Stimulated activated CD8-positive, alpha-beta memory T cell treated with anti-CD3 and anti-CD28 coated beads, Interleukin-12 subunit alpha, Interleukin-12 subunit beta, amount 100 ng/mL, for 24 hours (primary cell): ENCODE results near the gene CNPY2.
"Not testable (repeated sequence)": the region's sequence is repeated elsewhere in the genome, so short reads cannot be mapped to it uniquely, and the experiment has no call there.

Source experiments
- DNase-seq: peaks from one replicate; pipeline ENCODE4 v3.0.0-alpha.2; 2020; ENCODE audit errors: extremely low read depth

Gene CNPY2

DNA sequence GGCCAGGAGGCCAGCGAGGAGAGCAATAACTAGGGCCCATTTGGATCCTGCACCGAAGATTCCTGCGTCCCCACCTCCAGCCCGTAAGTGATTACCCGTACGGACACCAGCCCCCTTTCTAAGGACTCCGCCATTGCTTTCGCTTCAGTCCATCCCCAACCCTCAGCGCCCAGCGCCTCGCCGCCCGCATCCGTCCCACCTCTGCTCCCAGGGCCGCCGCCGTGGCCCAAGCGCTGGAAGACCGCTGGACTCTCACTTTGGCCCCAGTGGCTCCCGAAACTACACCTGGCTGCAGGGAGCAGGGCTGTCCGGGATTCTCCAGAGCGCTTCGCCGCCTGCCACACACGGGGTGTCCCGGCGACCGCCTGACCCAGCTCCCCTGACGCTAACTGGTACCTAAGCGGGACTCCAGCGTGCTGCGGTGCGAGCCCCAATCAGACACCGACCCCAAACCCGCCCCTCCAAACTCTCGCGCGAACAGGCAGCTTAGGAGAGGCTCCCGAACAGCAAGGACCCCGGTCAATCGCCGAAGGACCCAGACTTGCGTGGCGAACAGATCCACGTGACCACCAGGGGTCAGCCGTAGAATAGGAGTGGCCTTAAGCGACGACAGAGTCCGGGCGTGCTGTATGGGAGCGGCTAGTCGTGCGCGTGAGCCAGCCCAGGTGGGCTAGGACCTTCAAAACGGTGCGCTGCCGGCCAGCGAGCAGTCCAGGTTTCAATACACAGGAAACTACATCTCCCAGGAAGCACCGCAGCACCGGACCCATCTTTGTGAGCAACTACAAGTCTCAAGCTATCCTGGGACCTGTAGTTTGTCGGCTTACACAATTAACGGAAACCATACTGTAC is at the start of gene CNPY2:
Gene CNPY2 (minus strand): TSS at position 367 of the 852 bp plus-strand sequence. CDS start 771 bp downstream, outside the sequence.
- DNase-seq, result peak; percentile 86

- DNase-seq, result no peak
Measured at GRCh38 chr12:56362130-56363059, 46.6 kb upstream of the CNPY2 start, which contains the start of gene APOF. TSS of gene APOF (minus strand) at chr12:56362857. CDS start at chr12:56362745, 112 bp downstream.

DNA sequence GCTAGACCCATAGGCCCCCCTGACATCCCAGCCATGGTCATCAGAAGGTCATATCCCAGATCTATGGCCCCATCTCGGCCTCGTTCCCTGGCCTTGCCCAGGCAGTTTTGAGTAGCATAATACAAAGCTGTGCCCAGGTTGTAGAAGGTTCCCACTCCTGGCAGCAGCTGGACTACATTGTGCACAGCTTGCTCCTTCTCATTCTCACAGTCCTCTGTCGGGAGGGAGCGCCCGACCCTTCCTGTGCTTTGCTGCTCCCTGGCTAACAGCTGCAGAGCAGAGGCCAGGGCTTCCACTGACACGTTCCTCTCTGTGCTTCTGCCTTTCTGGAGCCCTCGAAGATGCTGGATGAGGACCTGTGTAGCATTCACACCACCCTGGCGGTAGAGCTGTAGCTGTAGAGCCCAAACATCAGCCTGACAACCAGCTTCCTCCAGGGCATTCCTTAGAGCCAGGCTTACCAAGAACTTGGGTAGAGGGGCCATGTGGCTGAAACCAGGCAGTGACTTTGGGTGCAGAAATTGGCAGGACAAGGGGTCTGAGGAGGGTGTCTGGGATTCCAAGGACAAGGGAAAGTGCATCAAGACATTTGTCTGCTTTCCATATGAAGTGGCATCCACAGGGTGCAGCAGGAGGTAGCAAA is 45.8 kb upstream of the CNPY2 start:
- DNase-seq, result no peak

GRCh38 chr12:56359851-56360767 is 44.3 kb upstream of the CNPY2 start, which contains the start of gene STAT2:
TSS of gene STAT2 (minus strand) at chr12:56360107. CDS start at chr12:56356571, 3,536 bp downstream.
- DNase-seq, result peak; percentile 98

DNA sequence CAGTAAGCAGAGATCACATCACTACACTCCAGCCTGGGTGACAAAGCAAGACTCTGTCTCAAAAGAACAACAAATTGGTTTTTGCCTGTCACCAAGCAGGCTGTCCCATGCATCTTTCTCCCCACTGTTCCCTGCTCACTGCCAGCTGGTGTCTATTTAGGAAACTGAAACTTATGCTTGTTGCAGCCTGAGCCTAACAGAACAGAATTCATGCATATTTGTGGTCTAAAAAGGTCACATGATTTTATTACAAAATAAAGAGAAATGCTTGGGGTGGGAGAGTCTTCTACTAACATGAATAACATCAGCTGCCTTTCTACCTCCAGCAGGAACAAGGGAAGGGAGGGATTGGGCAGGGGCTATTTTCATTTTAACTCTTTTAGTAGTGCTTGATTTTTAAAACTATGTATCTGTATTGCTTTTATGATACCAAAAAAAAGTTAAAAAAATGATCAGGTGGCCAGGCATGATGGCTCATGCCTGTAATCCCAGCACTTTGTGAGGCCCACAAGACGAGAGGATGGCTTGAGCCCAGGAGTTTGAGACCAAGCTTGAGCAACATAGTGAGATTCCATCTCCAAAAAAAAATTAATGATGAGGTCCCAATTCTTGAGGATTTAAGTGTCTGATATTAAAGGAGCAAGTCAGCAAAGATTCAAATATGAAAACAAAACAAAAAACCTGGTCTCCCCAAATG is 43.2 kb upstream of the CNPY2 start:
- DNase-seq, result no peak

DNA sequence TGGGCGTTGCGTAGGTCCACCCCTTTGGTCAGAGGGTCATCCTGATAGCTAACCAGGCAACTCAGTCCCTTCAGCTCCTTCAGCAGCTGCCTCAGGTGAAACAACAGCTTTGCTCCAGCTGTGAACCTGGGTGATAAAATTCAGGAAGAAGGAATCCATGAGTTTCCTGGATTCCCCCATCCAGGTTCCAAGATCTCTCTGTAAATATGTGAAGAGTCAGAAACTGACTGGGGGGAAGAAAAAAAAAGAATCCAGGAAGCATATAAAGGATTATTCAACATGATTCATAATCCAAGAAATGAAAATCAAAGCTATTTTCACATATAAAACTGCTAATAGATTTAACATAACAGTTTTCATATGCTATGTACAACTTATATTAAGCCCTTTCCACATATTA is 35.5 kb upstream of the CNPY2 start:
- DNase-seq, result no peak

- DNase-seq, result no peak
Measured at GRCh38 chr12:56350662-56351061, 34.9 kb upstream of the CNPY2 start.

GRCh38 chr12:56348776-56349175 is 33.0 kb upstream of the CNPY2 start:
- no peak for DNase-seq

DNA sequence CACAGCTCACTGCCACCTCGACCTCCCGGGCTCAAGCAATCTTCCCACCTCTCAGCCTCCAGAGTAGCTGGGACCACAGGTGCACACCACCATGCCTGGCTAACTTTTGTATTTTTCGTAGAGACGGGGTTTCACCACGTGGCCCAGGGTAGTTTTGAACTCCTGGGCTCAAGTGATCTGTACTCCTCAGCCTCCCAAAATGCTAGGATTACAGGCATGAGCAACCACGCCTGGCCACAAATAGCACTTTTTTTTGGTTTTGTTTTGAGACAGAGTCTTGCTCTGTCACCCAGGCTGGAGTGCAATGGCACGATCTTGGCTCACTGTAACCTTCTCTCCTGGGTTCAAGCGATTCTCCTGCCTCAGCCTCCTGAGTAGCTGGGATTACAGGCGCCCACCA is 31.5 kb upstream of the CNPY2 start:
- DNase-seq, result not testable (repeated sequence)

DNA sequence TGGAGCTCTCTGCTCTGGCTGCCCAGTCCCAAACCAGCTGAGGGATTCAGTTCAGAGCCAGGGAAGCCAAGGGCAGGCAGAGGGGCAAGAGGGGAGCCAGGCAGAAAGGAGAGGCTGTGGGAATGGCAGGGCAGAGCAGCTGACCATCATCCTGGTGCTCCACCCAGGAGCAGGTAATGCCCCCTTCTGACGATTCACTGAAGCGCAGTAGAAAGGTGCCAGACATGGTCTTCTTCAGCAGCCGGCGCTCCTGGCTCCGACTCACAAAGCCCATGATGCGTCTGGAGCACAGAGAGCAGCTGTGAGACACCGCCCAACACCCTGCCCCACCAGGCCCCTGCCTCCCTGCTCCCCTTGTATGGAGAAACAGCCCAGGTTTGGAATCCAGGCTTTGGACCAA is 30.9 kb upstream of the CNPY2 start:
- no peak for DNase-seq

DNA sequence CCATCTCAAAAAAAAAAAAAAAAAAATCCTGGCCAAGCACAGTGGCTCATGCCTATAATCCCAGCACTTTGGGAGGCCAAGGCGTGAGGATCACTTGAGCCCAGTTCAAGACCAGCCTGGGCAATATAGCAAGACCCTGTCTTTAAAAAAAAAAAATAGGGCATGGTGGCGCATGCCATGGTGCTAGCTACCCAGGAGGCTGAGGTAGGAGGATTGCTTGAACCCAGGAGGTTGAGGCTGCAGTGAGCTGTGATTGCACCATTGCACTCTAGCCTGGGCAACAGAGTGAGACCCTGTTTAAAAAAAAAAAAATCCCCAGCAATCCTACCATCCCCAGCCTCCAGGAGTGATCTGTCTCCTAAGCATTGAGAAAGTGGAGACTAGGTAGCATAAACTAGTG is 26.5 kb upstream of the CNPY2 start:
- DNase-seq, result not testable (repeated sequence)

- no peak for DNase-seq
Measured at GRCh38 chr12:56341616-56342015, 25.8 kb upstream of the CNPY2 start.

GRCh38 chr12:56339158-56339422 is 23.3 kb upstream of the CNPY2 start:
- DNase-seq, result no peak

- peak; percentile 76 for DNase-seq
Measured at GRCh38 chr12:56338308-56339157, 22.7 kb upstream of the CNPY2 start, which contains the start of gene IL23A. TSS of gene IL23A (plus strand) at chr12:56338884. CDS start at chr12:56339045, 161 bp downstream.

DNA sequence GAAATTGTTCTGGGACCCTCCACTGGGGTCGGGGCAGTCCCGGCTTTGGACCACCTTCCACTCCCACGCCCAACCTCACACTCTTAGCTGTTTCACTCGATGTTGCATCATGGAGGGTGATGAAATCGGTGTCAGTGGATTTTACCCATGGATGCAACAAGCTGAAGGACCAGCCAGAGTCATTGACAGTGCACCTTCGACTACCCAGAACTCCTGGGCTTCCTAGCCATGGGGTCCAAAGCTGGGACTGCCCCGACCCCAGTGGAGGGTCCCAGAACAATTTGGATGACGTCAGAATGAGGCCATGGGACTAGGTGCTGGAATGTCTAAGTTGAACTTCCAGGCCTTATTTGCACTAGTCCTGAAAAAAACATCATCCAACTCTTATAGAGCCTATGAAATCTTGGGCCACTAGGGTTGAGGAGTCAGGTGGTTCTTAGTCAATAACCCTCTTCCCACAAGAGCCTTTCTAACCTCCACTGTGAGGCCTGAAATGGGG is 22.0 kb upstream of the CNPY2 start:
- no peak for DNase-seq

DNA sequence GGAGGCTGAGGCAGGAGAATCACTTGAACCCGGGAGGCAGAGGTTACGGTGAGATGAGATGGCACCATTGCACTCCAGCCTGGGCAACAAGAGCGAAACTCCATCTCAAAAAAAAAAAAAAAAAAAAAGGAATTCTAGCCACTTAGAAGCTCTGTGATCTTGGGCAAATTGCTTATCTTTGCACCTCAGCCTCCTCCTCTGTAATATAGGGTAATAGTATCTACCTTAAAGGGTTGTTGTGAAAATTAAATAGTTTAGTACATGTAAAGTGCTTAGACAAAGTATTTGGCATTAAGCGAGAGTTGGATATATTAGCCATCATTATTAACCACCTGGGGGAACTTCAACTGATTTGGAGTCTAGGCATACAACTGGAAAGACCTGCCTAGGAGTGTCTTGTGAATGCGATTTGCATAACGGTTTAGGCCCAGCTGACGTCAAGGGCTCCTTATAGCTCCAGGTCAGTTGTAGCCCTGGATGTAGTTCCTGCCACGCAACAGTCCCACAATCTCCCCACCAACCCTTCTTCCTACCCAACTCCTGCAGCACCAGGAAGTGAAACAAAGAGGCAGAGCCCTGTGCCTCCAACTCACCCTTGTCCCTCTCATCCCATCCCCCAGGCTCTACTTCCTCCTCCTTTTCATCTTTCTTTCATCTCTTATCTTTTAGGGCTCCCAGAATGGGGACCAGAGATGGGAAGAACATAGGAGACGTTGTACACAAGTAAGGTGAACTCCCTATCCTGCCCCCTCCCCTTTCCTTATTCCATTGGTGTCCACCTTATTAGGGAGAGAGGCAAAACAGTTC is 20.8 kb upstream of the CNPY2 start:
- DNase-seq, result no peak

DNA sequence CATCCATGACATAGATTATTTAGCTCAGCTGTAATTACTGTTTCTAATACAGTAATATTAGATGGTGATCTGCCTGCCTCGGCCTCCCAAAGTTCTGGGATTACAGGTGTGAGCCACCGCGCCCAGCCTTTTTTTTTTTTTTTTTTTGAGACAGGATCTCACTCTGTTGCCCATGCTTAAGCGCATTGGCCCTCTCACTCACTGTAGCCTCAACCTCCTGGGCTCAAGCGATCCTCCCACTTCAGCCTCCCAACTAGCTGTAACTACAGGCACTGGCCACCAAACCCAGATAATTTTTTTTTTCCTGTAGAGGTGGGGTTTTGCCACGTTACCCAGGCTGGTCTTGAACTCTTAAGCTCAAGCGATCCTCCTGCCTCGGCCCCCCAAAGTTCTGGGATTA is 19.7 kb upstream of the CNPY2 start:
- DNase-seq, result not testable (repeated sequence)

- no peak for DNase-seq
Measured at GRCh38 chr12:56334490-56334793, 18.7 kb upstream of the CNPY2 start.
